ENCODE measurements around the gene MIF.
"Not testable (repeated sequence)": the region's sequence is repeated elsewhere in the genome, so short reads cannot be mapped to it uniquely, and the experiment has no call there.

Gene MIF

GRCh38 chr22:23856721-23857605 lies 37.2 kb upstream of the MIF start:
- H3K27ac ChIP-seq (ENCODE audit: low read depth, low read length): peak overlapping the region; percentile 84; the same call in 1 of the 2 replicates
- H3K4me1 ChIP-seq (ENCODE audit: insufficient read depth, low read length): peaks cover 13% of the 10 kb centered on the region; the same call in 1 of the 2 replicates
- H3K9me3 ChIP-seq (ENCODE audit: insufficient read depth, low read depth, low read length): no peaks in the 10 kb centered on the region
- H3K27me3 ChIP-seq (ENCODE audit: insufficient read depth, low read length): no peaks in the 10 kb centered on the region; the same call in 1 of the 2 replicates
- H3K4me3 ChIP-seq (ENCODE audit: low read length): peak overlapping the region; percentile 73
- H3K9ac ChIP-seq (ENCODE audit: low read depth, low read length): peak overlapping the region; percentile 54
- 2% methylated on average over 55 of the region's 58 CpGs for WGBS
- no peaks in the 10 kb centered on the region for H3K36me3 ChIP-seq (ENCODE audit: insufficient read depth, low read length)

GRCh38 chr22:23857606-23858483 lies 36.3 kb upstream of the MIF start, which contains the start of gene SLC2A11:
SLC2A11 (plus strand) TSS chr22:23857875; CDS start chr22:23858000, 125 bp downstream.
- Histone ChIP-seq H3K9me3 (ENCODE audit: insufficient read depth, low read depth, low read length) (no peaks in the 10 kb centered on the region), H3K9ac (ENCODE audit: low read depth, low read length) (peak within 1 kb of the TSS; percentile 66), H3K4me1 (ENCODE audit: insufficient read depth, low read length) (peaks cover 13% of the 10 kb centered on the region; the same call in 1 of the 2 replicates), H3K27me3 (ENCODE audit: insufficient read depth, low read length) (no peaks in the 10 kb centered on the region; the same call in 1 of the 2 replicates), H3K27ac (ENCODE audit: low read depth, low read length) (peak within 1 kb of the TSS; percentile 84; the same call in 1 of the 2 replicates), H3K36me3 (ENCODE audit: insufficient read depth, low read length) (no peaks in the 10 kb centered on the region), H3K4me3 (ENCODE audit: low read length) (peak within 1 kb of the TSS; percentile 73)
- WGBS: 1% methylated on average over 60 of the region's 60 CpGs

GRCh38 chr22:23858484-23858815 lies 35.7 kb upstream of the MIF start:
- Histone ChIP-seq H3K4me3 (ENCODE audit: low read length) (peak overlapping the region; percentile 73), H3K9me3 (ENCODE audit: insufficient read depth, low read depth, low read length) (no peaks in the 10 kb centered on the region), H3K27ac (ENCODE audit: low read depth, low read length) (no peak overlapping the region), H3K9ac (ENCODE audit: low read depth, low read length) (0 out of 2 replicates have a peak overlapping the region, but pooled peaks have one; percentile 66), H3K27me3 (ENCODE audit: insufficient read depth, low read length) (no peaks in the 10 kb centered on the region; the same call in 1 of the 2 replicates), H3K36me3 (ENCODE audit: insufficient read depth, low read length) (no peaks in the 10 kb centered on the region), H3K4me1 (ENCODE audit: insufficient read depth, low read length) (peaks cover 13% of the 10 kb centered on the region; the same call in 1 of the 2 replicates)
- 30% methylated on average over 4 of the region's 7 CpGs for WGBS

- Histone ChIP-seq H3K9ac (ENCODE audit: low read depth, low read length) (no peak overlapping the region), H3K4me3 (ENCODE audit: low read length) (no peak overlapping the region; the same call in 1 of the 2 replicates), H3K27ac (ENCODE audit: low read depth, low read length) (no peak overlapping the region), H3K9me3 (ENCODE audit: insufficient read depth, low read depth, low read length) (no peaks in the 10 kb centered on the region), H3K27me3 (ENCODE audit: insufficient read depth, low read length) (no peaks in the 10 kb centered on the region; the same call in 1 of the 2 replicates), H3K36me3 (ENCODE audit: insufficient read depth, low read length) (no peaks in the 10 kb centered on the region), H3K4me1 (ENCODE audit: insufficient read depth, low read length) (peaks cover 13% of the 10 kb centered on the region; the same call in 1 of the 2 replicates)
- WGBS: 97% methylated on average over 4 of the region's 4 CpGs
These were observed 35.0 kb upstream of the MIF start for GRCh38 chr22:23859201-23859600.

- not testable (repeated sequence) for H3K9ac ChIP-seq (ENCODE audit: low read depth, low read length); H3K27me3 ChIP-seq (ENCODE audit: insufficient read depth, low read length); H3K36me3 ChIP-seq (ENCODE audit: insufficient read depth, low read length); H3K27ac ChIP-seq (ENCODE audit: low read depth, low read length); H3K4me3 ChIP-seq (ENCODE audit: low read length); H3K9me3 ChIP-seq (ENCODE audit: insufficient read depth, low read depth, low read length)
- H3K4me1 ChIP-seq (ENCODE audit: insufficient read depth, low read length): peaks cover 13% of the 10 kb centered on the region; the same call in 1 of the 2 replicates
- 91% methylated on average over 8 of the region's 8 CpGs for WGBS
These were observed 34.0 kb upstream of the MIF start for GRCh38 chr22:23860187-23860586.

- H3K36me3 ChIP-seq (ENCODE audit: insufficient read depth, low read length): no peaks in the 10 kb centered on the region
- peaks cover 9% of the 10 kb centered on the region; the same call in 1 of the 2 replicates for H3K4me1 ChIP-seq (ENCODE audit: insufficient read depth, low read length)
- no peak overlapping the region for H3K9ac ChIP-seq (ENCODE audit: low read depth, low read length)
- no peak overlapping the region for H3K4me3 ChIP-seq (ENCODE audit: low read length)
- H3K9me3 ChIP-seq (ENCODE audit: insufficient read depth, low read depth, low read length): no peaks in the 10 kb centered on the region
- H3K27me3 ChIP-seq (ENCODE audit: insufficient read depth, low read length): no peaks in the 10 kb centered on the region
- WGBS: 92% methylated on average over 3 of the region's 3 CpGs
- H3K27ac ChIP-seq (ENCODE audit: low read depth, low read length): no peak overlapping the region
These were observed 32.1 kb upstream of the MIF start for GRCh38 chr22:23862103-23862502.

GRCh38 chr22:23864499-23865154 lies 29.6 kb upstream of the MIF start:
- H3K4me3 ChIP-seq (ENCODE audit: low read length); H3K27ac ChIP-seq (ENCODE audit: low read depth, low read length); H3K27me3 ChIP-seq (ENCODE audit: insufficient read depth, low read length); H3K4me1 ChIP-seq (ENCODE audit: insufficient read depth, low read length); H3K9ac ChIP-seq (ENCODE audit: low read depth, low read length); H3K9me3 ChIP-seq (ENCODE audit: insufficient read depth, low read depth, low read length): not testable (repeated sequence)
- H3K36me3 ChIP-seq (ENCODE audit: insufficient read depth, low read length): peaks cover 15% of the 10 kb centered on the region; the same call in 1 of the 2 replicates
- 83% methylated on average over 11 of the region's 11 CpGs for WGBS

- no peak overlapping the region for H3K9ac ChIP-seq (ENCODE audit: low read depth, low read length)
- no peaks in the 10 kb centered on the region for H3K9me3 ChIP-seq (ENCODE audit: insufficient read depth, low read depth, low read length)
- no peaks in the 10 kb centered on the region for H3K4me1 ChIP-seq (ENCODE audit: insufficient read depth, low read length)
- H3K36me3 ChIP-seq (ENCODE audit: insufficient read depth, low read length): peaks cover 21% of the 10 kb centered on the region
- H3K4me3 ChIP-seq (ENCODE audit: low read length): no peak overlapping the region
- H3K27ac ChIP-seq (ENCODE audit: low read depth, low read length): no peak overlapping the region
- WGBS: 88% methylated on average over 4 of the region's 4 CpGs
- no peaks in the 10 kb centered on the region for H3K27me3 ChIP-seq (ENCODE audit: insufficient read depth, low read length)
These were observed 25.6 kb upstream of the MIF start for GRCh38 chr22:23868580-23868979.

- WGBS: 95% methylated on average over 3 of the region's 4 CpGs
- no peaks in the 10 kb centered on the region for H3K9me3 ChIP-seq (ENCODE audit: insufficient read depth, low read depth, low read length)
- H3K4me1 ChIP-seq (ENCODE audit: insufficient read depth, low read length): no peaks in the 10 kb centered on the region
- no peak overlapping the region for H3K9ac ChIP-seq (ENCODE audit: low read depth, low read length)
- peaks cover 19% of the 10 kb centered on the region for H3K36me3 ChIP-seq (ENCODE audit: insufficient read depth, low read length)
- H3K27me3 ChIP-seq (ENCODE audit: insufficient read depth, low read length): no peaks in the 10 kb centered on the region
- no peak overlapping the region for H3K27ac ChIP-seq (ENCODE audit: low read depth, low read length)
- no peak overlapping the region for H3K4me3 ChIP-seq (ENCODE audit: low read length)
These were observed 19.3 kb upstream of the MIF start for GRCh38 chr22:23874871-23875270.

GRCh38 chr22:23875801-23876200 lies 18.4 kb upstream of the MIF start:
- no peak overlapping the region for H3K27ac ChIP-seq (ENCODE audit: low read depth, low read length)
- H3K27me3 ChIP-seq (ENCODE audit: insufficient read depth, low read length): no peaks in the 10 kb centered on the region
- H3K36me3 ChIP-seq (ENCODE audit: insufficient read depth, low read length): peaks cover 17% of the 10 kb centered on the region; the same call in 1 of the 2 replicates
- no peaks in the 10 kb centered on the region for H3K9me3 ChIP-seq (ENCODE audit: insufficient read depth, low read depth, low read length)
- H3K4me3 ChIP-seq (ENCODE audit: low read length): no peak overlapping the region
- no peaks in the 10 kb centered on the region for H3K4me1 ChIP-seq (ENCODE audit: insufficient read depth, low read length)
- H3K9ac ChIP-seq (ENCODE audit: low read depth, low read length): no peak overlapping the region
- 87% methylated on average over 2 of the region's 2 CpGs for WGBS

Measured in HUES64 (cell line).